HG03066 (cell line): Measurements from ENCODE around the gene FBN3.
"Not testable (repeated sequence)": the region's sequence is repeated elsewhere in the genome, so short reads cannot be mapped to it uniquely, and the experiment has no call there.

ENCODE experiments used
- ATAC-seq: cut with Tn5 transposase; IDR thresholded peaks from one replicate; pipeline ENCODE4 v1.9.1; 2021; ENCODE audit warnings: low read depth; ENCODE audit not compliant: unreplicated experiment

FBN3 gene

GRCh38 chr19:8033287-8034177 lies 115.9 kb downstream of the FBN3 start:
- ATAC-seq, result not testable (repeated sequence)

GRCh38 chr19:8030960-8031359 lies 118.4 kb downstream of the FBN3 start:
- no peak for ATAC-seq

GRCh38 chr19:8028951-8029491 lies 120.4 kb downstream of the FBN3 start:
- no peak for ATAC-seq

- ATAC-seq, result no peak
Measured at GRCh38 chr19:8025316-8025715, 124.1 kb downstream of the FBN3 start.

GRCh38 chr19:8024256-8024655 lies 125.1 kb downstream of the FBN3 start:
- ATAC-seq, result not testable (repeated sequence)

- no peak for ATAC-seq
Measured at GRCh38 chr19:8023371-8023770, 126.0 kb downstream of the FBN3 start.

GRCh38 chr19:8022275-8022674 lies 127.1 kb downstream of the FBN3 start:
- ATAC-seq, result no peak

GRCh38 chr19:8021374-8021773 lies 128.0 kb downstream of the FBN3 start:
- ATAC-seq, result no peak

- no peak for ATAC-seq
Measured at GRCh38 chr19:8020681-8021080, 128.7 kb downstream of the FBN3 start.

GRCh38 chr19:8017808-8018207 lies 131.6 kb downstream of the FBN3 start:
- ATAC-seq, result no peak
